ENCODE results near the gene MYO3A.

DNA sequence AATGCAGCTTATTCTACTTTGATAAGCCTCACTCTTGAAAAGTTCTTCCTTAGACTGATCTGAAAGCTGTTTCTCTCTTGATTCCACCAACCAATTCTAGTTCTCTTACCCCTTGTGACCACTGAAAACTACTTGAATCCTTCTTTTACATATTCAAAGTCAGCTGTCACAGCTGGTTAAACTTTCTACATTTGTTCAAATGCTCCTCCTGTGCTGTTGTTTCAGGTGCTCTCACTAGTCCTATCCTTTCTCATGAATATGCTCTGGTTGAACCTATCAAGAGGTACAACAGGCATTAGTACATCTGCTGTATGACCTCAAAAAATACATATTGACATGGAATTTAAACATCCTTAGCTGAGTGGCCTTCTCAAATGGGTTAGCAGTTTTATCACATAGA lies 91.5 kb downstream of the MYO3A start:
- TF ChIP-seq, protein P1, sequence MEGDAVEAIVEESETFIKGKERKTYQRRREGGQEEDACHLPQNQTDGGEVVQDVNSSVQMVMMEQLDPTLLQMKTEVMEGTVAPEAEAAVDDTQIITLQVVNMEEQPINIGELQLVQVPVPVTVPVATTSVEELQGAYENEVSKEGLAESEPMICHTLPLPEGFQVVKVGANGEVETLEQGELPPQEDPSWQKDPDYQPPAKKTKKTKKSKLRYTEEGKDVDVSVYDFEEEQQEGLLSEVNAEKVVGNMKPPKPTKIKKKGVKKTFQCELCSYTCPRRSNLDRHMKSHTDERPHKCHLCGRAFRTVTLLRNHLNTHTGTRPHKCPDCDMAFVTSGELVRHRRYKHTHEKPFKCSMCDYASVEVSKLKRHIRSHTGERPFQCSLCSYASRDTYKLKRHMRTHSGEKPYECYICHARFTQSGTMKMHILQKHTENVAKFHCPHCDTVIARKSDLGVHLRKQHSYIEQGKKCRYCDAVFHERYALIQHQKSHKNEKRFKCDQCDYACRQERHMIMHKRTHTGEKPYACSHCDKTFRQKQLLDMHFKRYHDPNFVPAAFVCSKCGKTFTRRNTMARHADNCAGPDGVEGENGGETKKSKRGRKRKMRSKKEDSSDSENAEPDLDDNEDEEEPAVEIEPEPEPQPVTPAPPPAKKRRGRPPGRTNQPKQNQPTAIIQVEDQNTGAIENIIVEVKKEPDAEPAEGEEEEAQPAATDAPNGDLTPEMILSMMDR (IDR thresholded peaks at IDR 0.05), result no peak
- TF ChIP-seq POLR2A (IDR thresholded peaks at IDR 0.05), result no peak
- TF ChIP-seq POLR2AphosphoS5 (IDR thresholded peaks at IDR 0.05), result no peak
- no peak for TF ChIP-seq EP300 (IDR thresholded peaks at IDR 0.05)
